ENCODE data around the gene KLC1.

The KLC1 gene

GRCh38 chr14:103702095-103702494 lies 73.1 kb downstream of the KLC1 start:
- Histone ChIP-seq H3K4me3 (ENCODE audit: control insufficient read depth in 1 of 7, extremely low read depth in 1 of 7, insufficient read depth in 4 of 7, low read depth in 2 of 7, low read length in 6 of 7) (no peak overlapping the region), H3K36me3 (ENCODE audit: control insufficient read depth in 4 of 4, insufficient read depth in 4 of 4, low read length in 3 of 4) (peaks cover 4 to 94% (median 40%) of the 10 kb centered on the region in 4 experiments), H3K4me1 (ENCODE audit: control extremely low read depth in 1 of 4, control insufficient read depth in 4 of 4, insufficient read depth in 4 of 4, low read length in 3 of 4) (peaks cover 0 to 53% (median 26%) of the 10 kb centered on the region in 4 experiments), H3K9me3 (ENCODE audit: control extremely low read depth in 1 of 5, control insufficient read depth in 4 of 5, insufficient read depth in 2 of 5, low read depth in 1 of 5, low read length in 4 of 5) (no peaks in the 10 kb centered on the region), H3K27ac (ENCODE audit: insufficient read depth in 1 of 2, low read depth in 1 of 2, low read length in 2 of 2, poor library complexity in 1 of 2, severe bottlenecking in 2 of 2) (no peak overlapping the region), H3K27me3 (replicated peaks in 2 of 5; ENCODE audit: control insufficient read depth in 4 of 5, insufficient read depth in 5 of 5, low read length in 4 of 5) (no peaks in the 10 kb centered on the region)
- 100% methylated on average over 3 of the region's 5 CpGs for WGBS (ENCODE audit: insufficient coverage)
- no peak for DNase-seq
- ChIA-PET CTCF (interaction anchor here (1.0 to 1.6 kb wide), 2 partner anchors 14 to 34 kb away, joined by 3 to 4 read pairs; no protein-coding TSS in a partner anchor), POLR2A (no interaction called here)

GRCh38 chr14:103702497-103703432 lies 73.8 kb downstream of the KLC1 start:
- no peaks in the 10 kb centered on the region for H3K27me3 ChIP-seq (replicated peaks in 2 of 5; ENCODE audit: control insufficient read depth in 4 of 5, insufficient read depth in 5 of 5, low read length in 4 of 5)
- no peak overlapping the region for H3K27ac ChIP-seq (ENCODE audit: insufficient read depth in 1 of 2, low read depth in 1 of 2, low read length in 2 of 2, poor library complexity in 1 of 2, severe bottlenecking in 2 of 2)
- WGBS (ENCODE audit: insufficient coverage) = 97% methylated on average over 29 of the region's 29 CpGs
- peaks cover 0 to 46% (median 24%) of the 10 kb centered on the region in 4 experiments for H3K4me1 ChIP-seq (ENCODE audit: control extremely low read depth in 1 of 4, control insufficient read depth in 4 of 4, insufficient read depth in 4 of 4, low read length in 3 of 4)
- H3K9me3 ChIP-seq (ENCODE audit: control extremely low read depth in 1 of 5, control insufficient read depth in 4 of 5, insufficient read depth in 2 of 5, low read depth in 1 of 5, low read length in 4 of 5) = no peaks in the 10 kb centered on the region
- ChIA-PET POLR2A (no interaction called here), CTCF (interaction anchor here (1.0 to 1.6 kb wide), 2 partner anchors 14 to 35 kb away, joined by 3 to 4 read pairs; no protein-coding TSS in a partner anchor)
- H3K4me3 ChIP-seq (ENCODE audit: control insufficient read depth in 1 of 7, extremely low read depth in 1 of 7, insufficient read depth in 4 of 7, low read depth in 2 of 7, low read length in 6 of 7) = no peak overlapping the region
- peaks cover 3 to 94% (median 42%) of the 10 kb centered on the region in 4 experiments for H3K36me3 ChIP-seq (ENCODE audit: control insufficient read depth in 4 of 4, insufficient read depth in 4 of 4, low read length in 3 of 4)
- DNase-seq = no peak

- no peak overlapping the region for H3K27ac ChIP-seq (ENCODE audit: insufficient read depth in 1 of 2, low read depth in 1 of 2, low read length in 2 of 2, poor library complexity in 1 of 2, severe bottlenecking in 2 of 2)
- WGBS (ENCODE audit: insufficient coverage) = 72% methylated on average over 11 of the region's 24 CpGs
- H3K4me1 ChIP-seq (ENCODE audit: control extremely low read depth in 1 of 4, control insufficient read depth in 4 of 4, insufficient read depth in 4 of 4, low read length in 3 of 4) = peaks cover 0 to 37% (median 20%) of the 10 kb centered on the region in 4 experiments
Observed at GRCh38 chr14:103703433-103704385, 74.7 kb downstream of the KLC1 start.

GRCh38 chr14:103704708-103705107 lies 75.7 kb downstream of the KLC1 start:
- peaks cover 0 to 32% (median 18%) of the 10 kb centered on the region in 4 experiments for H3K4me1 ChIP-seq (ENCODE audit: control extremely low read depth in 1 of 4, control insufficient read depth in 4 of 4, insufficient read depth in 4 of 4, low read length in 3 of 4)
- 26% methylated on average over 12 of the region's 13 CpGs for WGBS (ENCODE audit: insufficient coverage)
- peaks cover 5 to 94% (median 46%) of the 10 kb centered on the region in 4 experiments for H3K36me3 ChIP-seq (ENCODE audit: control insufficient read depth in 4 of 4, insufficient read depth in 4 of 4, low read length in 3 of 4)
- peak overlapping the region in 3 of 7 experiments; percentile 20 to 43 (median 24) for H3K4me3 ChIP-seq (ENCODE audit: control insufficient read depth in 1 of 7, extremely low read depth in 1 of 7, insufficient read depth in 4 of 7, low read depth in 2 of 7, low read length in 6 of 7)
- DNase-seq = no peak
- H3K9me3 ChIP-seq (ENCODE audit: control extremely low read depth in 1 of 5, control insufficient read depth in 4 of 5, insufficient read depth in 2 of 5, low read depth in 1 of 5, low read length in 4 of 5) = no peaks in the 10 kb centered on the region
- ChIA-PET CTCF (interaction anchor here (1.0 to 1.8 kb wide), 2 partner anchors 9 to 10 kb away, joined by 4 read pairs; no protein-coding TSS in a partner anchor), POLR2A (interaction anchor here (0.6 kb wide), 1 partner anchor 160 kb away, joined by 4 read pairs; no protein-coding TSS in a partner anchor)
- no peak overlapping the region for H3K27ac ChIP-seq (ENCODE audit: insufficient read depth in 1 of 2, low read depth in 1 of 2, low read length in 2 of 2, poor library complexity in 1 of 2, severe bottlenecking in 2 of 2)
- H3K27me3 ChIP-seq (replicated peaks in 2 of 5; ENCODE audit: control insufficient read depth in 4 of 5, insufficient read depth in 5 of 5, low read length in 4 of 5) = no peaks in the 10 kb centered on the region

More at GRCh38 chr14:103703433-103704385, 74.7 kb downstream of the KLC1 start:
- DNase-seq = peak in 2 of 3 donors; percentile 50 to 63
- H3K27me3 ChIP-seq (replicated peaks in 2 of 5; ENCODE audit: control insufficient read depth in 4 of 5, insufficient read depth in 5 of 5, low read length in 4 of 5) = no peaks in the 10 kb centered on the region
- ChIA-PET POLR2A (no interaction called here), CTCF (interaction anchor here (1.6 to 1.8 kb wide), 2 partner anchors 8 to 15 kb away, joined by 4 read pairs; no protein-coding TSS in a partner anchor)
- H3K36me3 ChIP-seq (ENCODE audit: control insufficient read depth in 4 of 4, insufficient read depth in 4 of 4, low read length in 3 of 4) = peaks cover 5 to 94% (median 42%) of the 10 kb centered on the region in 4 experiments
- no peaks in the 10 kb centered on the region for H3K9me3 ChIP-seq (ENCODE audit: control extremely low read depth in 1 of 5, control insufficient read depth in 4 of 5, insufficient read depth in 2 of 5, low read depth in 1 of 5, low read length in 4 of 5)
- H3K4me3 ChIP-seq (ENCODE audit: control insufficient read depth in 1 of 7, extremely low read depth in 1 of 7, insufficient read depth in 4 of 7, low read depth in 2 of 7, low read length in 6 of 7) = peak overlapping the region in 2 of 7 experiments; percentile 8 to 26

- ChIA-PET CTCF (interaction anchor here (1.0 to 1.8 kb wide), 2 partner anchors 9 to 11 kb away, joined by 4 read pairs; no protein-coding TSS in a partner anchor), POLR2A (interaction anchor here (0.6 kb wide), 1 partner anchor 159 kb away, joined by 4 read pairs; no protein-coding TSS in a partner anchor)
- peak overlapping the region in 3 of 7 experiments; percentile 20 to 43 (median 24) for H3K4me3 ChIP-seq (ENCODE audit: control insufficient read depth in 1 of 7, extremely low read depth in 1 of 7, insufficient read depth in 4 of 7, low read depth in 2 of 7, low read length in 6 of 7)
- no peaks in the 10 kb centered on the region for H3K27me3 ChIP-seq (replicated peaks in 2 of 5; ENCODE audit: control insufficient read depth in 4 of 5, insufficient read depth in 5 of 5, low read length in 4 of 5)
- H3K36me3 ChIP-seq (ENCODE audit: control insufficient read depth in 4 of 4, insufficient read depth in 4 of 4, low read length in 3 of 4) = peaks cover 4 to 94% (median 47%) of the 10 kb centered on the region in 4 experiments
- WGBS (ENCODE audit: insufficient coverage) = 15% methylated on average over 8 of the region's 15 CpGs
- no peaks in the 10 kb centered on the region for H3K9me3 ChIP-seq (ENCODE audit: control extremely low read depth in 1 of 5, control insufficient read depth in 4 of 5, insufficient read depth in 2 of 5, low read depth in 1 of 5, low read length in 4 of 5)
- peak; percentile 42 to 88 (median 84) for DNase-seq
- no peak overlapping the region for H3K27ac ChIP-seq (ENCODE audit: insufficient read depth in 1 of 2, low read depth in 1 of 2, low read length in 2 of 2, poor library complexity in 1 of 2, severe bottlenecking in 2 of 2)
- peaks cover 0 to 32% (median 18%) of the 10 kb centered on the region in 4 experiments for H3K4me1 ChIP-seq (ENCODE audit: control extremely low read depth in 1 of 4, control insufficient read depth in 4 of 4, insufficient read depth in 4 of 4, low read length in 3 of 4)
Observed at GRCh38 chr14:103705118-103705503, 76.1 kb downstream of the KLC1 start.

- ChIA-PET CTCF (interaction anchor here (0.5 to 1.8 kb wide), 5 partner anchors 10 to 67 kb away, joined by 3 to 4 read pairs (median 4); no protein-coding TSS in a partner anchor), POLR2A (no interaction called here)
- DNase-seq = no peak
- H3K36me3 ChIP-seq (ENCODE audit: control insufficient read depth in 4 of 4, insufficient read depth in 4 of 4, low read length in 3 of 4) = peaks cover 4 to 91% (median 43%) of the 10 kb centered on the region in 4 experiments
- WGBS (ENCODE audit: insufficient coverage) = 78% methylated on average over 27 of the region's 28 CpGs
- no peaks in the 10 kb centered on the region for H3K27me3 ChIP-seq (replicated peaks in 2 of 5; ENCODE audit: control insufficient read depth in 4 of 5, insufficient read depth in 5 of 5, low read length in 4 of 5)
- no peak overlapping the region for H3K27ac ChIP-seq (ENCODE audit: insufficient read depth in 1 of 2, low read depth in 1 of 2, low read length in 2 of 2, poor library complexity in 1 of 2, severe bottlenecking in 2 of 2)
- no peaks in the 10 kb centered on the region for H3K9me3 ChIP-seq (ENCODE audit: control extremely low read depth in 1 of 5, control insufficient read depth in 4 of 5, insufficient read depth in 2 of 5, low read depth in 1 of 5, low read length in 4 of 5)
- H3K4me1 ChIP-seq (ENCODE audit: control extremely low read depth in 1 of 4, control insufficient read depth in 4 of 4, insufficient read depth in 4 of 4, low read length in 3 of 4) = peaks cover 0 to 32% (median 18%) of the 10 kb centered on the region in 4 experiments
- peak overlapping the region in 3 of 7 experiments; percentile 20 to 43 (median 24) for H3K4me3 ChIP-seq (ENCODE audit: control insufficient read depth in 1 of 7, extremely low read depth in 1 of 7, insufficient read depth in 4 of 7, low read depth in 2 of 7, low read length in 6 of 7)
Observed at GRCh38 chr14:103705504-103706284, 76.7 kb downstream of the KLC1 start.
